Measurements from ENCODE around the gene ARMC6. TPM values are rescaled to one million over a fixed set of nuclear protein-coding genes. Genes with fewer than 3 reads are reported as not detected.

ARMC6 gene
- 44.9 and 53.9 TPM in 2 replicates for total RNA-seq

GRCh38 chr19:19033426-19034203 lies at the start of gene ARMC6, which contains the start of gene SUGP2:
Gene ARMC6 (plus strand): TSS chr19:19033603. CDS start chr19:19034210, 607 bp downstream.
Gene SUGP2 (minus strand): TSS chr19:19033517. CDS start chr19:19031071, 2,446 bp downstream.
- Mint-ChIP-seq H3K27ac (peak within 1 kb of the TSS; percentile 92), H3K36me3 (ENCODE audit: low read depth) (peaks cover 49% of the 10 kb centered on the region), H3K27me3 (ENCODE audit: low read depth) (no peaks in the 10 kb centered on the region), H3K9me3 (no peaks in the 10 kb centered on the region), H3K4me1 (ENCODE audit: low read depth) (peaks cover 26% of the 10 kb centered on the region), H3K4me3 (ENCODE audit: low read depth) (peak within 1 kb of the TSS; percentile 90)
- intact Hi-C loops (cut with micrococcal nuclease) = loop anchor here (1.0 to 5.0 kb wide), 3 partner anchors 29 to 159 kb away; partner anchors contain the start of genes BORCS8, RFXANK and SLC25A42
- peak; percentile 89 for DNase-seq (ENCODE audit: low spot score)

GRCh38 chr19:18984251-18984650 lies 49.2 kb upstream of the ARMC6 start:
- no peak for DNase-seq (ENCODE audit: low spot score)
- Mint-ChIP-seq H3K27me3 (ENCODE audit: low read depth) (peaks cover 27% of the 10 kb centered on the region), H3K4me1 (ENCODE audit: low read depth) (no peaks in the 10 kb centered on the region), H3K4me3 (ENCODE audit: low read depth) (no peak overlapping the region), H3K36me3 (ENCODE audit: low read depth) (no peaks in the 10 kb centered on the region), H3K9me3 (no peaks in the 10 kb centered on the region), H3K27ac (no peak overlapping the region)
- intact Hi-C loops (cut with micrococcal nuclease) = no loop called here

- intact Hi-C loops (cut with micrococcal nuclease) = no loop called here
- H3K27ac Mint-ChIP-seq = no peak overlapping the region
- no peak overlapping the region for H3K4me3 Mint-ChIP-seq (ENCODE audit: low read depth)
- H3K4me1 Mint-ChIP-seq (ENCODE audit: low read depth) = no peaks in the 10 kb centered on the region
- no peaks in the 10 kb centered on the region for H3K9me3 Mint-ChIP-seq
- H3K36me3 Mint-ChIP-seq (ENCODE audit: low read depth) = no peaks in the 10 kb centered on the region
- DNase-seq (ENCODE audit: low spot score) = no peak
- peaks cover 27% of the 10 kb centered on the region for H3K27me3 Mint-ChIP-seq (ENCODE audit: low read depth)
Measured at GRCh38 chr19:18985257-18985656, 48.1 kb upstream of the ARMC6 start.

GRCh38 chr19:18987456-18987855 lies 45.9 kb upstream of the ARMC6 start:
- DNase-seq (ENCODE audit: low spot score) = no peak
- Mint-ChIP-seq H3K27ac (no peak overlapping the region), H3K4me1 (ENCODE audit: low read depth) (no peaks in the 10 kb centered on the region), H3K9me3 (no peaks in the 10 kb centered on the region), H3K36me3 (ENCODE audit: low read depth) (peaks cover 8% of the 10 kb centered on the region), H3K27me3 (ENCODE audit: low read depth) (peaks cover 23% of the 10 kb centered on the region), H3K4me3 (ENCODE audit: low read depth) (no peak overlapping the region)
- intact Hi-C loops (cut with micrococcal nuclease) = no loop called here

- Mint-ChIP-seq H3K9me3 (no peaks in the 10 kb centered on the region), H3K4me3 (ENCODE audit: low read depth) (no peak overlapping the region), H3K27me3 (ENCODE audit: low read depth) (peaks cover 19% of the 10 kb centered on the region), H3K4me1 (ENCODE audit: low read depth) (no peaks in the 10 kb centered on the region), H3K36me3 (ENCODE audit: low read depth) (peaks cover 27% of the 10 kb centered on the region), H3K27ac (no peak overlapping the region)
- no peak for DNase-seq (ENCODE audit: low spot score)
- intact Hi-C loops (cut with micrococcal nuclease) = no loop called here
Measured at GRCh38 chr19:18989316-18989715, 44.1 kb upstream of the ARMC6 start.

- peaks cover 34% of the 10 kb centered on the region for H3K36me3 Mint-ChIP-seq (ENCODE audit: low read depth)
- intact Hi-C loops (cut with micrococcal nuclease) = no loop called here
- DNase-seq (ENCODE audit: low spot score) = no peak
- H3K4me1 Mint-ChIP-seq (ENCODE audit: low read depth) = no peaks in the 10 kb centered on the region
- peaks cover 14% of the 10 kb centered on the region for H3K27me3 Mint-ChIP-seq (ENCODE audit: low read depth)
- H3K9me3 Mint-ChIP-seq = no peaks in the 10 kb centered on the region
- H3K27ac Mint-ChIP-seq = no peak overlapping the region
- H3K4me3 Mint-ChIP-seq (ENCODE audit: low read depth) = no peak overlapping the region
Measured at GRCh38 chr19:18990128-18990708, 43.2 kb upstream of the ARMC6 start.

GRCh38 chr19:18991006-18991405 lies 42.4 kb upstream of the ARMC6 start:
- H3K27ac Mint-ChIP-seq = no peak overlapping the region
- DNase-seq (ENCODE audit: low spot score) = no peak
- H3K27me3 Mint-ChIP-seq (ENCODE audit: low read depth) = peaks cover 6% of the 10 kb centered on the region
- H3K36me3 Mint-ChIP-seq (ENCODE audit: low read depth) = peaks cover 35% of the 10 kb centered on the region
- intact Hi-C loops (cut with micrococcal nuclease) = no loop called here
- H3K4me1 Mint-ChIP-seq (ENCODE audit: low read depth) = no peaks in the 10 kb centered on the region
- H3K4me3 Mint-ChIP-seq (ENCODE audit: low read depth) = no peak overlapping the region
- no peaks in the 10 kb centered on the region for H3K9me3 Mint-ChIP-seq

- Mint-ChIP-seq H3K27ac (no peak overlapping the region), H3K4me3 (ENCODE audit: low read depth) (no peak overlapping the region), H3K36me3 (ENCODE audit: low read depth) (peaks cover 35% of the 10 kb centered on the region), H3K9me3 (no peaks in the 10 kb centered on the region), H3K27me3 (ENCODE audit: low read depth) (peaks cover 5% of the 10 kb centered on the region), H3K4me1 (ENCODE audit: low read depth) (no peaks in the 10 kb centered on the region)
- intact Hi-C loops (cut with micrococcal nuclease) = no loop called here
- DNase-seq (ENCODE audit: low spot score) = no peak
Measured at GRCh38 chr19:18991468-18991867, 41.9 kb upstream of the ARMC6 start.

GRCh38 chr19:18992696-18993095 lies 40.7 kb upstream of the ARMC6 start:
- Mint-ChIP-seq H3K27ac (no peak overlapping the region), H3K4me3 (ENCODE audit: low read depth) (no peak overlapping the region), H3K9me3 (no peaks in the 10 kb centered on the region), H3K36me3 (ENCODE audit: low read depth) (peaks cover 42% of the 10 kb centered on the region), H3K4me1 (ENCODE audit: low read depth) (no peaks in the 10 kb centered on the region), H3K27me3 (ENCODE audit: low read depth) (no peaks in the 10 kb centered on the region)
- DNase-seq (ENCODE audit: low spot score) = no peak
- intact Hi-C loops (cut with micrococcal nuclease) = no loop called here

- H3K9me3 Mint-ChIP-seq = no peaks in the 10 kb centered on the region
- no peak for DNase-seq (ENCODE audit: low spot score)
- no peak overlapping the region for H3K27ac Mint-ChIP-seq
- H3K4me1 Mint-ChIP-seq (ENCODE audit: low read depth) = no peaks in the 10 kb centered on the region
- intact Hi-C loops (cut with micrococcal nuclease) = no loop called here
- no peaks in the 10 kb centered on the region for H3K27me3 Mint-ChIP-seq (ENCODE audit: low read depth)
- peaks cover 46% of the 10 kb centered on the region for H3K36me3 Mint-ChIP-seq (ENCODE audit: low read depth)
- no peak overlapping the region for H3K4me3 Mint-ChIP-seq (ENCODE audit: low read depth)
Measured at GRCh38 chr19:18993115-18993514, 40.3 kb upstream of the ARMC6 start.

GRCh38 chr19:18995804-18996241 lies 37.6 kb upstream of the ARMC6 start:
- Mint-ChIP-seq H3K36me3 (ENCODE audit: low read depth) (peaks cover 65% of the 10 kb centered on the region), H3K4me1 (ENCODE audit: low read depth) (peaks cover 5% of the 10 kb centered on the region), H3K27ac (no peak overlapping the region), H3K27me3 (ENCODE audit: low read depth) (no peaks in the 10 kb centered on the region), H3K9me3 (no peaks in the 10 kb centered on the region), H3K4me3 (ENCODE audit: low read depth) (no peak overlapping the region)
- intact Hi-C loops (cut with micrococcal nuclease) = no loop called here
- no peak for DNase-seq (ENCODE audit: low spot score)

- Mint-ChIP-seq H3K4me3 (ENCODE audit: low read depth) (no peak overlapping the region), H3K36me3 (ENCODE audit: low read depth) (peaks cover 63% of the 10 kb centered on the region), H3K4me1 (ENCODE audit: low read depth) (peaks cover 5% of the 10 kb centered on the region), H3K27me3 (ENCODE audit: low read depth) (no peaks in the 10 kb centered on the region), H3K9me3 (no peaks in the 10 kb centered on the region), H3K27ac (no peak overlapping the region)
- no peak for DNase-seq (ENCODE audit: low spot score)
- intact Hi-C loops (cut with micrococcal nuclease) = no loop called here
Measured at GRCh38 chr19:18996351-18996750, 37.1 kb upstream of the ARMC6 start.

- no peak for DNase-seq (ENCODE audit: low spot score)
- Mint-ChIP-seq H3K27me3 (ENCODE audit: low read depth) (no peaks in the 10 kb centered on the region), H3K4me1 (ENCODE audit: low read depth) (peaks cover 5% of the 10 kb centered on the region), H3K9me3 (no peaks in the 10 kb centered on the region), H3K4me3 (ENCODE audit: low read depth) (no peak overlapping the region), H3K36me3 (ENCODE audit: low read depth) (peaks cover 66% of the 10 kb centered on the region), H3K27ac (no peak overlapping the region)
- intact Hi-C loops (cut with micrococcal nuclease) = no loop called here
Measured at GRCh38 chr19:18996796-18997394, 36.5 kb upstream of the ARMC6 start.
